T-helper 2 cell treated with Interferon-gamma antibody and Interleukin-4, amounts not matched to agents 5 μg/mL and 100 μg/mL, for 36 hours (primary cell): Measurements from ENCODE around the gene CCDC50.

Source experiments
- DNase-seq: peaks from one replicate; pipeline ENCODE4 v3.0.0; 2021; ENCODE audit warnings: low spot score
- H3K27ac Mint-ChIP-seq: one replicate; pipeline ENCODE4 v1.8.0; 2021; ENCODE audit warnings: mild to moderate bottlenecking, mixed read lengths
- H3K27me3 Mint-ChIP-seq: one replicate; pipeline ENCODE4 v1.8.0; 2021; ENCODE audit warnings: low read depth, mixed read lengths
- H3K36me3 Mint-ChIP-seq: one replicate; pipeline ENCODE4 v1.8.0; 2021; ENCODE audit warnings: low read depth, mixed read lengths
- H3K4me1 Mint-ChIP-seq: one replicate; pipeline ENCODE4 v1.8.0; 2021; ENCODE audit warnings: low read depth, mixed read lengths
- H3K4me3 Mint-ChIP-seq: one replicate; pipeline ENCODE4 v1.8.0; 2022; ENCODE audit warnings: mild to moderate bottlenecking, moderate library complexity, mixed read lengths
- H3K9me3 Mint-ChIP-seq: one replicate; pipeline ENCODE4 v1.8.0; 2021; ENCODE audit warnings: mixed read lengths

CCDC50 gene

GRCh38 chr3:191388823-191389222 is 59.6 kb downstream of the CCDC50 start:
- Mint-ChIP-seq H3K36me3 (peaks cover 3% of the 10 kb centered on the region), H3K4me1 (no peaks in the 10 kb centered on the region), H3K4me3 (no peak overlapping the region), H3K9me3 (no peaks in the 10 kb centered on the region), H3K27me3 (no peaks in the 10 kb centered on the region), H3K27ac (no peak overlapping the region)
- no peak for DNase-seq

- H3K27ac Mint-ChIP-seq: no peak overlapping the region
- H3K27me3 Mint-ChIP-seq: no peaks in the 10 kb centered on the region
Observed at GRCh38 chr3:191390580-191390979, 61.4 kb downstream of the CCDC50 start.

GRCh38 chr3:191391861-191392808 is 62.9 kb downstream of the CCDC50 start:
- no peaks in the 10 kb centered on the region for H3K9me3 Mint-ChIP-seq
- no peak overlapping the region for H3K27ac Mint-ChIP-seq
- DNase-seq: no peak
- H3K4me3 Mint-ChIP-seq: no peak overlapping the region
- no peaks in the 10 kb centered on the region for H3K27me3 Mint-ChIP-seq
- H3K36me3 Mint-ChIP-seq: no peaks in the 10 kb centered on the region
- no peaks in the 10 kb centered on the region for H3K4me1 Mint-ChIP-seq

More at GRCh38 chr3:191390580-191390979, 61.4 kb downstream of the CCDC50 start:
- Mint-ChIP-seq H3K36me3 (no peaks in the 10 kb centered on the region), H3K4me1 (no peaks in the 10 kb centered on the region), H3K9me3 (no peaks in the 10 kb centered on the region), H3K4me3 (no peak overlapping the region)
- no peak for DNase-seq

- Mint-ChIP-seq H3K9me3 (no peaks in the 10 kb centered on the region), H3K36me3 (no peaks in the 10 kb centered on the region), H3K27ac (no peak overlapping the region), H3K4me1 (no peaks in the 10 kb centered on the region), H3K4me3 (no peak overlapping the region), H3K27me3 (no peaks in the 10 kb centered on the region)
- DNase-seq: no peak
Observed at GRCh38 chr3:191393146-191393545, 64.0 kb downstream of the CCDC50 start.

- Mint-ChIP-seq H3K27me3 (no peaks in the 10 kb centered on the region), H3K27ac (no peak overlapping the region), H3K4me1 (no peaks in the 10 kb centered on the region), H3K36me3 (no peaks in the 10 kb centered on the region), H3K4me3 (no peak overlapping the region), H3K9me3 (no peaks in the 10 kb centered on the region)
- no peak for DNase-seq
Observed at GRCh38 chr3:191397771-191398170, 68.6 kb downstream of the CCDC50 start.

- Mint-ChIP-seq H3K4me1 (no peaks in the 10 kb centered on the region), H3K4me3 (no peak overlapping the region), H3K27me3 (no peaks in the 10 kb centered on the region), H3K9me3 (no peaks in the 10 kb centered on the region), H3K36me3 (no peaks in the 10 kb centered on the region), H3K27ac (no peak overlapping the region)
- DNase-seq: no peak
Observed at GRCh38 chr3:191398607-191399006, 69.4 kb downstream of the CCDC50 start.

GRCh38 chr3:191399918-191400317 is 70.7 kb downstream of the CCDC50 start:
- Mint-ChIP-seq H3K4me3 (no peak overlapping the region), H3K27ac (no peak overlapping the region), H3K4me1 (no peaks in the 10 kb centered on the region), H3K27me3 (no peaks in the 10 kb centered on the region), H3K9me3 (no peaks in the 10 kb centered on the region), H3K36me3 (no peaks in the 10 kb centered on the region)
- DNase-seq: no peak

GRCh38 chr3:191401775-191402357 is 72.7 kb downstream of the CCDC50 start:
- Mint-ChIP-seq H3K27ac (no peak overlapping the region), H3K36me3 (no peaks in the 10 kb centered on the region), H3K27me3 (no peaks in the 10 kb centered on the region), H3K4me1 (no peaks in the 10 kb centered on the region), H3K9me3 (no peaks in the 10 kb centered on the region), H3K4me3 (no peak overlapping the region)
- no peak for DNase-seq

- Mint-ChIP-seq H3K9me3 (peaks cover 6% of the 10 kb centered on the region), H3K36me3 (no peaks in the 10 kb centered on the region), H3K27me3 (no peaks in the 10 kb centered on the region), H3K4me3 (no peak overlapping the region), H3K27ac (no peak overlapping the region), H3K4me1 (no peaks in the 10 kb centered on the region)
- DNase-seq: no peak
Observed at GRCh38 chr3:191409791-191410359, 80.7 kb downstream of the CCDC50 start.

- Mint-ChIP-seq H3K36me3 (no peaks in the 10 kb centered on the region), H3K9me3 (peaks cover 6% of the 10 kb centered on the region)
Observed at GRCh38 chr3:191412759-191413158, 83.6 kb downstream of the CCDC50 start.

GRCh38 chr3:191414286-191414685 is 85.1 kb downstream of the CCDC50 start:
- Mint-ChIP-seq H3K27ac (no peak overlapping the region), H3K9me3 (peaks cover 6% of the 10 kb centered on the region), H3K27me3 (no peaks in the 10 kb centered on the region), H3K4me1 (peaks cover 2% of the 10 kb centered on the region), H3K4me3 (no peak overlapping the region), H3K36me3 (no peaks in the 10 kb centered on the region)
- no peak for DNase-seq

More at GRCh38 chr3:191412759-191413158, 83.6 kb downstream of the CCDC50 start:
- no peak overlapping the region for H3K4me3 Mint-ChIP-seq
- H3K27ac Mint-ChIP-seq: no peak overlapping the region
- no peaks in the 10 kb centered on the region for H3K27me3 Mint-ChIP-seq
- no peak for DNase-seq
- H3K4me1 Mint-ChIP-seq: peaks cover 2% of the 10 kb centered on the region

GRCh38 chr3:191414732-191415131 is 85.5 kb downstream of the CCDC50 start:
- Mint-ChIP-seq H3K4me1 (peaks cover 2% of the 10 kb centered on the region), H3K27ac (no peak overlapping the region), H3K36me3 (no peaks in the 10 kb centered on the region), H3K9me3 (peaks cover 4% of the 10 kb centered on the region), H3K4me3 (no peak overlapping the region), H3K27me3 (no peaks in the 10 kb centered on the region)
- no peak for DNase-seq

- Mint-ChIP-seq H3K27me3 (no peaks in the 10 kb centered on the region), H3K27ac (no peak overlapping the region), H3K4me3 (no peak overlapping the region), H3K4me1 (peaks cover 2% of the 10 kb centered on the region), H3K9me3 (no peaks in the 10 kb centered on the region), H3K36me3 (no peaks in the 10 kb centered on the region)
- DNase-seq: no peak
Observed at GRCh38 chr3:191415566-191415965, 86.4 kb downstream of the CCDC50 start.

GRCh38 chr3:191417457-191417729 is 88.2 kb downstream of the CCDC50 start:
- H3K4me1 Mint-ChIP-seq: peaks cover 2% of the 10 kb centered on the region
- no peaks in the 10 kb centered on the region for H3K36me3 Mint-ChIP-seq
- H3K27me3 Mint-ChIP-seq: no peaks in the 10 kb centered on the region
- H3K27ac Mint-ChIP-seq: no peak overlapping the region
- DNase-seq: no peak
- H3K9me3 Mint-ChIP-seq: no peaks in the 10 kb centered on the region
- H3K4me3 Mint-ChIP-seq: no peak overlapping the region
